ENCODE measurements around the gene TNFAIP3.

TNFAIP3 gene

DNA sequence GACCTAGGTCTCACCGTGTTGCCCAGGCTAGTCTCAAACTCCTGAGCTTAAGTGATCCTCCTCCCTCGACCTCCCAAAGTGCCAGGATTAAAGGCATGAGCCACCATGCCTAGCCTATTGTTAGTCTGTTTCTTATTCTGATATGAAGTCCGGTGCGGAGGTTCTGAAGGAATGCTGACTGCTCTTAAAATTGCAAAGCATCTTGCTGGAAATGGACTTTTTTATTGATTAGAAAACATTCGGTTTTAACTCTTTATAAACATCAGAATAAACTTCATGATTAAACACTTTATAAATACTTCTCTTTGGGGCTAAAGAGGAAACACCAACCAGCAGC lies 3.2 kb downstream of the TNFAIP3 start:
- CTCF ChIA-PET = interaction anchor here (1.2 kb wide), 1 partner anchor 70 kb away, joined by 3 read pairs; no protein-coding TSS in a partner anchor
- no peak for DNase-seq (ENCODE audit: extremely low spot score)

DNA sequence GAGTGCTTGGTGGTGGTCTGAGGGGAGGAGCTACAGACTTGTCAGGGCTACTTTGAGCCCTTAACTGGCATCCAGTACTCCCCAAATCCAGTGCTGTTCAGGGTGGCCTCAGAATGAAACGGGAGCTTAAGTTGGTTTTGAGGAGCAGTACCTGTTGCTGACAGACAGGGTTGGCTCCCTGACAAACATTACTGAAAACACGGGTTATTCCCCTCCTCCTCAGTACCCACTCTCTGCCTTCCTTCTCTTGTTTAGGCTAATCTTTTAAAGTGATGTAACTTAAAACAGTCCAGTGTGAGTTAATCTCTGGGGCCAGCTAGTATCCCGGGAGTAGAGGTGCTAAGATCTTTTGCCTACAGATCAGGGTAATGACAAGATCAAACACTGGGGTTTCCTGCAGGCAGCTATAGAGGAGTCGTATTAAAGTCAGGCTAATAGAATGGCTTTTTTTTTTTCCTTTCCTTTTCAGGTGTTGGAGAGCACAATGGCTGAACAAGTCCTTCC lies 3.7 kb downstream of the TNFAIP3 start:
- no peak for DNase-seq (ENCODE audit: extremely low spot score)
- no peak for TF ChIP-seq SP1 (IDR thresholded peaks at IDR 0.05)
- TF ChIP-seq HDGF (IDR thresholded peaks at IDR 0.05; ENCODE audit: borderline replicate concordance) = no peak
- TF ChIP-seq ARNT (IDR thresholded peaks at IDR 0.05) = no peak
- no peak for TF ChIP-seq NFRKB (IDR thresholded peaks at IDR 0.05)
- no peak for TF ChIP-seq FOXM1 (IDR thresholded peaks at IDR 0.05; ENCODE audit: borderline replicate concordance)
- TF ChIP-seq CTBP1 (IDR thresholded peaks at IDR 0.05; ENCODE audit: borderline replicate concordance) = no peak
- no peak for TF ChIP-seq TARDBP (IDR thresholded peaks at IDR 0.05)
- no peak for TF ChIP-seq ELF4 (IDR thresholded peaks at IDR 0.05)
- no peak for TF ChIP-seq SUZ12 (IDR thresholded peaks at IDR 0.05)
- TF ChIP-seq L3MBTL2 (conservative IDR thresholded peaks at IDR 0.05) = no peak
- TF ChIP-seq, protein P1, sequence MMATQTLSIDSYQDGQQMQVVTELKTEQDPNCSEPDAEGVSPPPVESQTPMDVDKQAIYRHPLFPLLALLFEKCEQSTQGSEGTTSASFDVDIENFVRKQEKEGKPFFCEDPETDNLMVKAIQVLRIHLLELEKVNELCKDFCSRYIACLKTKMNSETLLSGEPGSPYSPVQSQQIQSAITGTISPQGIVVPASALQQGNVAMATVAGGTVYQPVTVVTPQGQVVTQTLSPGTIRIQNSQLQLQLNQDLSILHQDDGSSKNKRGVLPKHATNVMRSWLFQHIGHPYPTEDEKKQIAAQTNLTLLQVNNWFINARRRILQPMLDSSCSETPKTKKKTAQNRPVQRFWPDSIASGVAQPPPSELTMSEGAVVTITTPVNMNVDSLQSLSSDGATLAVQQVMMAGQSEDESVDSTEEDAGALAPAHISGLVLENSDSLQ (IDR thresholded peaks at IDR 0.05) = no peak
- no peak for TF ChIP-seq FOXK2 (IDR thresholded peaks at IDR 0.05)
- no peak for TF ChIP-seq ZNF384 (IDR thresholded peaks at IDR 0.05)
- TF ChIP-seq FOXA1 (IDR thresholded peaks at IDR 0.05) = no peak
- no peak for TF ChIP-seq LEF1 (IDR thresholded peaks at IDR 0.05; ENCODE audit: borderline replicate concordance)
- TF ChIP-seq BHLHE40 (IDR thresholded peaks at IDR 0.05; ENCODE audit: borderline replicate concordance) = no peak
- POLR2A ChIA-PET = interaction anchor here (1.0 kb wide), 1 partner anchor 11 kb away, joined by 3 read pairs; no protein-coding TSS in a partner anchor
- CTCF ChIA-PET = interaction anchor here (1.1 to 1.2 kb wide), 2 partner anchors 71 to 73 kb away, joined by 3 read pairs; no protein-coding TSS in a partner anchor

More for the DNA sequence above, 3.2 kb downstream of the TNFAIP3 start:
- POLR2A ChIA-PET = no interaction called here
- no peak for TF ChIP-seq NFRKB (IDR thresholded peaks at IDR 0.05)
- no peak for TF ChIP-seq ELF4 (IDR thresholded peaks at IDR 0.05)
- TF ChIP-seq L3MBTL2 (conservative IDR thresholded peaks at IDR 0.05) = no peak
- TF ChIP-seq BHLHE40 (IDR thresholded peaks at IDR 0.05; ENCODE audit: borderline replicate concordance) = no peak
- no peak for TF ChIP-seq LEF1 (IDR thresholded peaks at IDR 0.05; ENCODE audit: borderline replicate concordance)
- TF ChIP-seq ARNT (IDR thresholded peaks at IDR 0.05) = no peak
- TF ChIP-seq CTBP1 (IDR thresholded peaks at IDR 0.05; ENCODE audit: borderline replicate concordance) = no peak
- no peak for TF ChIP-seq HDGF (IDR thresholded peaks at IDR 0.05; ENCODE audit: borderline replicate concordance)
- no peak for TF ChIP-seq TARDBP (IDR thresholded peaks at IDR 0.05)
- TF ChIP-seq FOXA1 (IDR thresholded peaks at IDR 0.05) = no peak
- TF ChIP-seq, protein P1 (IDR thresholded peaks at IDR 0.05) = no peak
- TF ChIP-seq ZNF384 (IDR thresholded peaks at IDR 0.05) = no peak
- TF ChIP-seq SUZ12 (IDR thresholded peaks at IDR 0.05) = no peak
- TF ChIP-seq SP1 (IDR thresholded peaks at IDR 0.05) = no peak

DNA sequence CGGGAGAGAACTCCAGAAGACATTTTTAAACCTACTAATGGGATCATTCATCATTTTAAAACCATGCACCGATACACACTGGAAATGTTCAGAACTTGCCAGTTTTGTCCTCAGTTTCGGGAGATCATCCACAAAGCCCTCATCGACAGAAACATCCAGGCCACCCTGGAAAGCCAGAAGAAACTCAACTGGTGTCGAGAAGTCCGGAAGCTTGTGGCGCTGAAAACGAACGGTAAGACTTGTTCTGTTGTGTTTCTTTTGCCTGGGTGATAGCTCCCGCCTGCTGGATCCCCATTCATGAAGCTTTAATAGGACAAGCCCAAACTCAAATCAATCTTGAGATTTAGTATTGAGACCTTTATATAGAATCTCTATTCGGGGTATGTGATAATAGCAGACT lies 4.2 kb downstream of the TNFAIP3 start:
- ChIA-PET POLR2A (interaction anchor here (1.0 kb wide), 1 partner anchor 10 kb away, joined by 3 read pairs; no protein-coding TSS in a partner anchor), CTCF (interaction anchor here (1.1 kb wide), 1 partner anchor 73 kb away, joined by 3 read pairs; no protein-coding TSS in a partner anchor)
- TF ChIP-seq CTBP1 (IDR thresholded peaks at IDR 0.05; ENCODE audit: borderline replicate concordance) = no peak
- DNase-seq (ENCODE audit: extremely low spot score) = no peak

DNA sequence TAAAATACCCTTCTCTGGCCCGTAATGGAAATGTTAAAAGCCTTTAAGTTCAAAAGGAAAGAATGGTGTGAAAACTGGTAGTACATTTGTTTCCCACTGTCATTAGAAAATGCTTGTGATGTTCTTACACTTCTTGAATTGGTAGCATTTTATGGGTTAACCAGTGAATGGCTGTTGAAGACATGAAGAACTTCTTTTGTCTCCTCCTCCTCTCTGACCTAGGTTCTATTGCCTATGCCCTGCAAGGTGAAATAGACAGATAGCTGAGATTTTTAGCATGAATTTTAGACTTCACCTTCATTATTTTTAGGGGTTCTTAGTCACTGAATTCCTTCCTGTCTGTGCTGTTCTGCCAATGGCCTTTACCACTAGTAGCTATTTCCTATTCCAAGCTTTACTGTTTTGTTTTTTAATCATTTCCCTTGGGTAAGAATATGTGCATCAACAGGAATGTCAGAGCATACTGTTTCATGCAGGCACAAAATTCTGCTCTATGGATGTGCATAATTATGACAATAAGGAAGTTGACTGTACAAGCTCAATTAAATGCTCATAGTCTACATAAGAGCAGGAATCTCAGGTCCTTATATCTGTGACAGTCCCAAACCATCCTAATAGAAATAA lies 4.9 kb downstream of the TNFAIP3 start:
- no peak for DNase-seq (ENCODE audit: extremely low spot score)
- ChIA-PET CTCF (interaction anchor here (1.1 kb wide), 1 partner anchor 74 kb away, joined by 3 read pairs; no protein-coding TSS in a partner anchor), POLR2A (interaction anchor here (1.0 kb wide), 1 partner anchor 10 kb away, joined by 3 read pairs; no protein-coding TSS in a partner anchor)
- TF ChIP-seq FOXM1 (IDR thresholded peaks at IDR 0.05; ENCODE audit: borderline replicate concordance) (no peak), LEF1 (IDR thresholded peaks at IDR 0.05; ENCODE audit: borderline replicate concordance) (no peak), SP1 (IDR thresholded peaks at IDR 0.05) (no peak), FOXA1 (IDR thresholded peaks at IDR 0.05) (no peak), FOXK2 (IDR thresholded peaks at IDR 0.05) (no peak), HDGF (IDR thresholded peaks at IDR 0.05; ENCODE audit: borderline replicate concordance) (no peak), ELF4 (IDR thresholded peaks at IDR 0.05) (no peak), TARDBP (IDR thresholded peaks at IDR 0.05) (no peak), CTBP1 (IDR thresholded peaks at IDR 0.05; ENCODE audit: borderline replicate concordance) (no peak), NFRKB (IDR thresholded peaks at IDR 0.05) (no peak), ARNT (IDR thresholded peaks at IDR 0.05) (no peak), SUZ12 (IDR thresholded peaks at IDR 0.05) (no peak), BHLHE40 (IDR thresholded peaks at IDR 0.05; ENCODE audit: borderline replicate concordance) (no peak), L3MBTL2 (conservative IDR thresholded peaks at IDR 0.05) (no peak), ZNF384 (IDR thresholded peaks at IDR 0.05) (no peak)
- TF ChIP-seq, protein P1 (IDR thresholded peaks at IDR 0.05) = no peak

DNA sequence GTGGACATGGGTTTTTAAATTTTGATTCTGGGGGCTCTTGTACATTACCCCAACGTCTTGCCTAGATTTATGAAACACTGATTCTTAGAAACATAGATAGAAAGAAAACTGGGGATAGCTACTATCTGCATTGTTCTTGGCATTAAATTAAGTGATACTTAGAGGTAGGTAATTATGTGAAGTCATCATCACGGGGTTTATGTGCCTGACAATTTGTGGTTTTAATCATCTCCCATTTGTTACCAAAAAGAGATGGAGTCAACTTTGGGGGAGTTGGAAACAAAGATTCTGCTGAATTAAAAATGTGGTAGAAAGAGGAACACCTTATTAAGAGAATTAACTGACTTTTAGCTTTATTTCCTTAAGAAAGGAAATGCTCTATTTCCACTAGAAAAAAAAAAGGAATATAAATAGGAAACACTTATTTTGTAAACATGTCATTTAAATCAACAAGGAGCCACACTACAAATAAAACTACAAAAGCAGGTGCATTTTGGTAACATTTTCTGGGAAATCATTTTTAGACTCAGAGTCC lies 5.6 kb downstream of the TNFAIP3 start:
- POLR2A ChIA-PET = no interaction called here
- CTCF ChIA-PET = no interaction called here
- DNase-seq (ENCODE audit: extremely low spot score) = no peak
- TF ChIP-seq SUZ12 (IDR thresholded peaks at IDR 0.05) (no peak), NFRKB (IDR thresholded peaks at IDR 0.05) (no peak), ELF4 (IDR thresholded peaks at IDR 0.05) (no peak), LEF1 (IDR thresholded peaks at IDR 0.05; ENCODE audit: borderline replicate concordance) (no peak), L3MBTL2 (conservative IDR thresholded peaks at IDR 0.05) (no peak), CTBP1 (IDR thresholded peaks at IDR 0.05; ENCODE audit: borderline replicate concordance) (no peak), FOXA1 (IDR thresholded peaks at IDR 0.05) (no peak), FOXK2 (IDR thresholded peaks at IDR 0.05) (no peak), ARNT (IDR thresholded peaks at IDR 0.05) (no peak)

All from HEK293T (cell line).